Measurements from ENCODE around the gene APBB2. TPM values are rescaled to one million over a fixed set of nuclear protein-coding genes. Genes with fewer than 3 reads are reported as not detected.

APBB2 gene
- total RNA-seq, 4 donors from 2014 or later = 51.7 to 75.9 (median 71.1) TPM

DNA sequence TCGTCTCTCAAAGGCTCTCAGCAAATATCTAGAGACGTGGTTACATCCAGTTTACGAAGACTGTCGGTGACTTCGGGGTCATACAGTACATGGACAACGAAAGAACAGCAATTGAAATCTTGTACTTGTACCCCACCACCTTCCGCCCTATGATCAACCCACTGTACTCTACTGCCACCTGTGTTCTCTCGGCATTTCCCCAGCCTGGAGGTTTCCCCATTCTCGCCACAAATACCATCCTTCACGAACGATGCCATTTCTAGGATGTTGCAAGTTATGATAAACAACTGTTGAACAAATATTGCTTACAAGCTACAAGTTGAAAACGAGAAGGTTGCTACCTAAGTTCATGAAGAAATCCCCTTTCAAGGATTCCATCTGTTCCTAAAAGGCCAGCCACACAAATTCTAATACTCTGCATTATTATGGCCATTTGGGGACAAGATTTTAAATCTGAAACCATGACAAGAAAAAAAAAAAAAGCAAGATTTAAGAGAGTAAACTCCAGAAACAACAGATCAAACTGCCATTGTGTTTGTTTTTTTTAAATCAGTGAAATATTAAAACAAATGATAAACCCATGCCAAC lies 1.6 kb downstream of the APBB2 start:
- Histone ChIP-seq H3K4me1 (peaks cover 21 to 73% (median 53%) of the 10 kb centered on the region in 4 donors), H3K4me3 (peak overlapping the region; percentile 89 to 96 (median 93)), H3K9me3 (no peaks in the 10 kb centered on the region), H3K36me3 (no peaks in the 10 kb centered on the region), H3K27ac (replicated peaks in 1 of 4) (peak overlapping the region in 2 of 4 donors; percentile 86 to 88), H3K27me3 (no peaks in the 10 kb centered on the region)
- 26% methylated on average over 12 of the region's 12 CpGs for WGBS
- DNase-seq (ENCODE audit: extremely low spot score) = no peak
- TF ChIP-seq CTCF (IDR thresholded peaks at IDR 0.05) (peak; percentile 61 to 71 (median 68)), EP300 (IDR thresholded peaks at IDR 0.05) (no peak)
- intact Hi-C loops (cut with DNase I) = loop anchor here (5.0 kb wide), 1 partner anchor 145 kb away; no protein-coding TSS in a partner anchor

- no peak for DNase-seq (ENCODE audit: extremely low spot score)
- no peak for TF ChIP-seq CTCF (IDR thresholded peaks at IDR 0.05)
- TF ChIP-seq EP300 (IDR thresholded peaks at IDR 0.05) = no peak
- TF ChIP-seq POLR2A (IDR thresholded peaks at IDR 0.05; ENCODE audit: low read depth) = no peak
- no peak for TF ChIP-seq POLR2AphosphoS5 (IDR thresholded peaks at IDR 0.05)
- no peaks in the 10 kb centered on the region for H3K27me3 ChIP-seq
- H3K36me3 ChIP-seq = no peaks in the 10 kb centered on the region
- peaks cover 23 to 68% (median 58%) of the 10 kb centered on the region in 4 donors for H3K4me1 ChIP-seq
- H3K9me3 ChIP-seq = no peaks in the 10 kb centered on the region
- intact Hi-C loops (cut with DNase I) = loop anchor here (5.0 kb wide), 1 partner anchor 145 kb away; no protein-coding TSS in a partner anchor
- WGBS = 91% methylated on average over 1 of the region's 1 CpG
- H3K27ac ChIP-seq (replicated peaks in 1 of 4) = no peak overlapping the region
- H3K4me3 ChIP-seq = peak overlapping the region; percentile 89 to 96 (median 93)
These were observed 2.3 kb downstream of the APBB2 start for GRCh38 chr4:41211951-41212615.

DNA sequence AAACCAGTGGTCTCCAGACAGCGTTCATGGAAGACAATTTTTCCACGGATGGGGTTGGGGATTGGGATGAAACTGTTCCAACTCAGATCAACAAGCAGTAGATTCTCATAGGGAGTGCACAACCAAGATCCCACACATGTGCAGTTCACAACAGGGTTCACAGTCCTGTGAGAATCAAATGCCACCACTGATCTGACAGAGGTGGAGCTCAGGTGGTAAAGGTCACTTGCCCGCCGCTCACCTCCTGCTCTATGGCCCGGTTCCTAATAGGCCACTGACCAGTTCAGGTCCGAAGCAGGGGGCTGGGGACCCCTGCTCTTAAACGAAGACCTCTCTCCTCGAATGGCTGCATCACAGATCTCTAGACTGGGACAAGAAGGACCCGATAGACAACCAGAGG lies 4.4 kb downstream of the APBB2 start:
- 95% methylated on average over 9 of the region's 9 CpGs for WGBS
- no peak for DNase-seq (ENCODE audit: extremely low spot score)

DNA sequence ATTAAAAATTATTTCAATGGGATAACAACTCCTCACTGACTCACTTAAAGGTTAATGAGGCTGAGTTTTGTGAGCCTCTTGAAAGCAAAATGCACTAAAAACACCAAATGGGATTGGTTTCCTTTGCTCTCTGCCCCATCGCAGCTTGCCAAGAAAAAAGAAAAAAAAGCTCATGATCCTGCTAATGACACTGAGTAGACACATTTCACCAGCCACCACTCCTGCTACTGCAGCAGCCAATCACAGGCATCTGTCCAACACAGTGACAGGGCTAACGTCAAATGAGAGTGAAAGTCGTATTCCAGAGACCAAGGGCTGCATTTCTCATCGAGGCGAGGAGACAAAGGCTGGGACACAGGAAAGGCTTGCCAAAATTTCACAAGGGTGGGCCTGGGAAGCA lies 5.2 kb downstream of the APBB2 start:
- Histone ChIP-seq H3K4me1 (peaks cover 39 to 71% (median 63%) of the 10 kb centered on the region in 4 donors), H3K4me3 (no peak overlapping the region), H3K27me3 (no peaks in the 10 kb centered on the region), H3K27ac (replicated peaks in 1 of 4) (no peak overlapping the region), H3K9me3 (no peaks in the 10 kb centered on the region), H3K36me3 (no peaks in the 10 kb centered on the region)
- intact Hi-C loops (cut with DNase I) = no loop called here
- TF ChIP-seq EP300 (IDR thresholded peaks at IDR 0.05) = no peak
- 78% methylated on average over 5 of the region's 5 CpGs for WGBS
- no peak for DNase-seq (ENCODE audit: extremely low spot score)

More for the DNA sequence above, 4.4 kb downstream of the APBB2 start:
- Histone ChIP-seq H3K27me3 (no peaks in the 10 kb centered on the region), H3K4me3 (no peak overlapping the region), H3K9me3 (no peaks in the 10 kb centered on the region), H3K27ac (replicated peaks in 1 of 4) (no peak overlapping the region), H3K4me1 (peaks cover 35 to 68% (median 61%) of the 10 kb centered on the region in 4 donors), H3K36me3 (no peaks in the 10 kb centered on the region)
- intact Hi-C loops (cut with DNase I) = loop anchor here (5.0 kb wide), 1 partner anchor 143 kb away; no protein-coding TSS in a partner anchor
- TF ChIP-seq EP300 (IDR thresholded peaks at IDR 0.05) (no peak), CTCF (IDR thresholded peaks at IDR 0.05) (no peak), POLR2A (IDR thresholded peaks at IDR 0.05; ENCODE audit: low read depth) (no peak), POLR2AphosphoS5 (IDR thresholded peaks at IDR 0.05) (no peak)

DNA sequence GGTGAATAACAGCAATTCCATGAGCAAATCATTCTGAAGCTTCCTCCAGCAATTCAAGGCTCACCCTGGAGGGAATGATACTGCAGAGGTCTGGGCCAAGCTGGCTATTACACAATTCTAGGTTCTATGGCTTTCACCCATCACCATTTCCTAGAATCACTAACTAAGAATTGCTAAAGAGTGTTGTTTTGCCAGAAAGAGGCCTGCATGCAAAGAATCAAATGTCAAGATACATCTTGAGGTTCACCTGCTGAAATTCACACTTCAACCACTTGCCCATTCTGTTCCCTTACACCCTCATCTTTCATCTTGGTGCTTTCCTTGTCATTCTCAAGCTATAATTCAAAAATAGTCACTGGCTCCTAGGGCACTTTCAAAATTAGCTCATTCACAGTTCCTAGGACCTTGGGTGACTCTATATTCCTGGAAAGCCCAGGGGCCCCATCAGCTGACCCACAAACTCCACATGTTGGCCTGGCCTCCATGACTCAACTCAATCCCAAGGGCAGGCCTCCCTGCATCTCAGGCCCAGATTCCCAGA lies 7.0 kb downstream of the APBB2 start:
- H3K27ac ChIP-seq (replicated peaks in 1 of 4) = no peak overlapping the region
- no peaks in the 10 kb centered on the region for H3K9me3 ChIP-seq
- no peaks in the 10 kb centered on the region for H3K36me3 ChIP-seq
- peaks cover 51 to 72% (median 67%) of the 10 kb centered on the region in 4 donors for H3K4me1 ChIP-seq
- H3K4me3 ChIP-seq = no peak overlapping the region
- DNase-seq (ENCODE audit: extremely low spot score) = no peak
- no peak for TF ChIP-seq POLR2AphosphoS5 (IDR thresholded peaks at IDR 0.05)
- no peak for TF ChIP-seq CTCF (IDR thresholded peaks at IDR 0.05)
- no peak for TF ChIP-seq EP300 (IDR thresholded peaks at IDR 0.05)
- TF ChIP-seq POLR2A (IDR thresholded peaks at IDR 0.05; ENCODE audit: low read depth) = no peak
- H3K27me3 ChIP-seq = no peaks in the 10 kb centered on the region
- intact Hi-C loops (cut with DNase I) = no loop called here

Data from esophagus muscularis mucosa (tissue), 4 donors.